ENCODE data around the gene NTN1.
A peak's percentile ranks its signal among the peaks of the same experiment; 100 is the strongest.

Gene NTN1

GRCh38 chr17:9231449-9232154 lies 210.3 kb downstream of the NTN1 start:
- DNase-seq (ENCODE audit: low spot score) = no peak

DNA sequence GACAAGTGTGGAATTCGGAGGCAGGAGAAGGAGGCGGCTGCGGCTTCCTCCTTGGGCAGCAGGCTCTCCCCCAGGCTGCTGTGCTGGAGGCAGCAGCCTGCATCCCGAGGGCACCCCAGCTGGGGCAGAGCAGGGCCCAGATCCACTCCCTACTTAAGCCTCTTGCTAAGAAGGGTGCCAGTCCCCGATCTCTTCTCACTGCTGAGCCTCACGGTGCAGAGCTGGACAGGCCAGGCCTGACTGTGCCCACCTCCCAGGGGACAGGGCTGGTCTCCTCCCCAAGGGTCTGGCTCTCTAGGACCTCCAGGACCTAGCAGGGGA lies 210.8 kb downstream of the NTN1 start:
- no peak for DNase-seq (ENCODE audit: low spot score)

GRCh38 chr17:9232591-9233270 lies 211.4 kb downstream of the NTN1 start:
- no peak for DNase-seq (ENCODE audit: low spot score)

GRCh38 chr17:9233271-9233599 lies 211.9 kb downstream of the NTN1 start:
- no peak for DNase-seq (ENCODE audit: low spot score)

DNA sequence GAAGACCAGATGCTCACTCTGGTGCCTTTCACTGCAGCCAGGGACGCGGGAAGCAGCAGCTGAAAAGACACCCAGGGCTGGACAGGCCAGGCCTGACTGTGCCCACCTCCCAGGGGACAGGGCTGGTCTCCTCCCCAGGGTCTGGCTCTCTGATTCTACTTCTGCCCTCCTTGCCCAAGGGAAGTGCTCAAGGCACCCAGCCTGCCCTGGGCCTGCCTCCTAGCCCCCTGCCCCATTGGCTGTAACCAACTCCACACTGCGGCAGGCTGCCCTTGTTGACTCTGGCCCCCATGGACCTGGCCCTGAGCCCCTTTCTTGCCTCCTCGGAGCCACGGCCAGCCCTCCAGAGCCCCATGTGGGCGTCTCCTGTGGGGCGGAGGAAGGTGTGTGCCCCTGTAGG lies 212.5 kb downstream of the NTN1 start:
- no peak for DNase-seq (ENCODE audit: low spot score)

GRCh38 chr17:9234389-9234945 lies 213.2 kb downstream of the NTN1 start:
- no peak for DNase-seq (ENCODE audit: low spot score)

DNA sequence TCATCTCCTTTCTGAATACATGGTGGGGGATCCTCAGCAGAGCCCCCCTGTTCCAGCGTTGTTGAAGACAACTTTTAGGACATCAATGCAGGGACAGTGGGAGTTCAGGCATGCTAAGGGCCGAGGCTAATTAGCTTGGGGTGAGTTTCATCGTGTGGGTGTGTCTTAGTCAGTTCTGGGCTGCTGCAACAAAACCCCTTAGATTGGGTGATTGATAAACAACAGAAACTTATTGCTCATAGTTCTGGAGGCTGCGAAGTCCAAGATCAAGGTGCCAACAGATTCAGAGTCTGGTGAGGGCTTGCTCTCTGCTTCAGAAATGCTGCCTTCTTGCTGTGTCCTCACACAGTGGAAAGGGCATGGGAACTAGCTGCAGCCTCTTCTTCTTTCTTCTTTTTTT lies 214.0 kb downstream of the NTN1 start:
- no peak for DNase-seq (ENCODE audit: low spot score)

- no peak for DNase-seq (ENCODE audit: low spot score)
Observed at GRCh38 chr17:9236286-9237052, 215.2 kb downstream of the NTN1 start.

DNA sequence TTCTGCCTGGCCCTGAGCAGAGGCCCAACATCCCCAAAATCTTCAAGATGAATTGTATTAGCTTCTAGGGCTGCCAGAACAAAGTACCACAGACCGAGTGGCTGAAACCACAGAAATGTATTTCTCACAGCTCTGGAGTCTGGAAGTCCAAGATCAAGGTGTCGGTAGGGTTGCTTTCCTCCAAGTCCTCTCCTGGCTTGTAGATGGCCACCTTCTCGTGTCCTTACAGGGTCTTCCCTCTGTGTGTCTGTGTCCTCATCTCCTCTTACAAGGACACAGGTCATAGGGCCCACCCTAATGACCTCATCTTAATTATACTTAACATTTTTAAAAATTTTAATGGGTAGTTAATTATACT lies 215.7 kb downstream of the NTN1 start:
- no peak for DNase-seq (ENCODE audit: low spot score)

- DNase-seq (ENCODE audit: low spot score) = no peak
Observed at GRCh38 chr17:9237661-9238301, 216.5 kb downstream of the NTN1 start.

DNA sequence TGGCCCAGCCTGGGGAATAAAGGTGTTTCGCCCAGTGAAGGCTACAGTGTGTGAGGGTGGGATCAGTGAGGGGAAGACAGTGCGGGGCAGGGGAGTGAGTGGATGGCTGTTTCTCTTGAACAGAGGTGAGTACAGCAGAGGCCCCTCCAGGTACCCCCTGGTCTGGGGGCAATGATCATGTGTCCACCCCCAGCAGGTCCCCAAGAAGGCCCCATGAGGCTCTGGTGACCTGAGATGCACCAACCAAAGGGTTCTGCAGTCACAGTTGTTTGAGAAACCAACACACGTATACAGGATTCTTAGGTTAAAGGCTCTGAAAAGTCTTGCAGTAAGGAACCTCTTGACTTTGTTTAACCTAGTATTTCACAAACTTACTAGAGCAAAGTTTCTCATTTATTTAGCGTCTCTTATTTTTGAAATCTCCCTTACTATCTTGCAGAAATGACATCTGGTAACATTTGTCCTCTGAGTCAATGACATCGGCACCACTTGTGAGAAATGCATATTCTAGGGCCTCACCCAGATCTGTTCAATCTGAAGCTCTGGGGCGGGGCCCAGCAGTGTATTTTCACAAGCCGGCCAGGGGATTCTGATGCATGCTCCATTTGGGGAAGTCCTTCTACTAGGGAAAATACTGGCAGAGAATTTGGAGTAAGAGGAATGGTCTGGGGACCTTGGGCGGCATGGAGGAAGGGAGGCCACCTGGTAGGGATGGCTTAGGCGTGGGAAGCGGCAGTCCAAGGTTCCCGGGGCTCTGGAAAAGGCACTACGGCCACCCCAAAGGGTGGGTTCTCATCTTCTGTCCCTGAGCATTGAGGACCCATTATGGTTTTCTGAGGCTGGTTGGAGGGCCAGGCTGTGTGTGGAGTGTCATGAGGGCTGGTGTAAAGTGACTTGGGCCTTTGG lies 217.3 kb downstream of the NTN1 start:
- no peak for DNase-seq (ENCODE audit: low spot score)

DNA sequence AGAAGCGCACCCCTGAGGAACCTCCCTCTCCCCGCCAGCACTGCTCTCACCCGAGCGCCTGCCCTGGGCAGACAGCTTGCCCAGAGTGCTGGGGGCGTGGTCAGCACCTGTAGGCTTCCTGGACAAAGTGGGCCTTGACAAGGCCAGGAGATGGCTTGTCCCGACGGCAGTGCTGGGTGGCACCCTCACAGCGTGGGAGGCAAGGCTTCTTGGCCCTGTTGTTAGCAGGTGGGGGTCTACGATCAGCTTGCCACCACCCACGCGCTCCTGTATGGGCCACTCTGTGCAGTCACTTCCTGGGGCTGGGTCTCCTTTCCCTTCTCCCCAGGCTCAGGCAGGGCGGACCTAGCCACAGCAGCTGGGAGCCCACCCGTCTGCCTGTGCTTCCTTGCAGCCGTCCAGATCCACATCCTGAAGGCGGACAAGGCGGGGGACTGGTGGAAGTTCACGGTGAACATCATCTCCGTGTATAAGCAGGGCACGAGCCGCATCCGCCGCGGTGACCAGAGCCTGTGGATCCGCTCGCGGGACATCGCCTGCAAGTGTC lies 218.0 kb downstream of the NTN1 start:
- DNase-seq (ENCODE audit: low spot score) = no peak

- DNase-seq (ENCODE audit: low spot score) = peak; percentile 60
Observed at GRCh38 chr17:9239793-9240658, 218.7 kb downstream of the NTN1 start.

DNA sequence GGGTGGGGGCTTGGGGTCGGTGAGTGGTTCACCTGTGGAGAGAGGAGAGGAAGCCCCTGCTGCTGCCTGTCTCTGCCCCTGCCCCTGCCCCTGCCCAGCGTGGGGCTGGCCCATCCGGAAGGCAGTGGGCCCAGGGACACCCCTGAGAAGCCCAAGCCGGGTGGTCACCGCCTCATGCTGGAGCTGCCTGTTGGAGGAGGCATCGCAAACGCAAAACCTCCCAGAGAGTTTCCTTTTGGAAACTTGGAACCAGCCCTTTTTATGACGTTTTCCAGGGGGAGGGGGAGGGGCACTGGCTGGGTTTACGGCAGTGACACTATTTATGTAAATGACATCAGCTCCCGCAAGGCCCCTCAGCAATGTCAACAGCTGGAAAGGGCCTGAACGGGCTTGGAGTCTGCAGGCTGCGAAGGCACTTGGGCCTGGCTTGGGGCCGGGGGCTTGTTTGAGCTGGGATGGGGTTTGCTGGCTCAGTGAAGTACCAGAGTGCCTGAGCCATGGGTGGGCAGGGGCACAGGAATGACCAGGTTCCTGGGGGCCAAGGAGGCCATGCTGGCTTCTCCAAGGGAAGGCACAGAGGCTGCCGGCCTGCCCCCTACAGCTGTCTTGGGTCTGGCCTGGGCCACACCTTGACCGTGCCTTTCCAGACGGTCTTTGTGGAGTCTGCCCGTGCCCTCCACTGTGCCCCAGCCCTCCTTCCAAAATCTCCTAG lies 219.5 kb downstream of the NTN1 start:
- DNase-seq (ENCODE audit: low spot score) = peak; percentile 77

- DNase-seq (ENCODE audit: low spot score) = peak; percentile 79
Observed at GRCh38 chr17:9241371-9241712, 220.0 kb downstream of the NTN1 start.

- DNase-seq (ENCODE audit: low spot score) = no peak
Observed at GRCh38 chr17:9241774-9242496, 220.6 kb downstream of the NTN1 start.

DNA sequence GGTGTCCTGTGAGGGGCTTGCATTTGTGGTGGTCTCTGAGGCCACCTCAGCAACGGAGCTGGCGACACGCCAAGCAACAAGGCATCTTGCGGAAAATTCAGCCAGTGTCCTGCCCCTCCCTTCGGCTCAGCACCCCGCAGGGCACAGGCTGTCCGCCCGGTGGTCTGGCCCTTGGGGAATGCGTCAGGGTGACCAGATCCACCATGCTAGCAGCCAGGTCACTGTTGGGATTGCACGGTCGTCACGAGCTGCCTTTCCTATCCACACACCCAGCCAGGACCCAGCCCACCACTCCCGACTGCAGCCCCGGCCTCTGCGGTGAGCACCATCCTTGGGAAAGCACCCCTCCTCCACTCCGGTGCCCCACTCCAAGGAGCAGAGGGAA lies 221.2 kb downstream of the NTN1 start:
- no peak for DNase-seq (ENCODE audit: low spot score)

- DNase-seq (ENCODE audit: low spot score) = no peak
Observed at GRCh38 chr17:9242983-9243382, 221.7 kb downstream of the NTN1 start.
